Colonic mucosa (tissue), 4 donors: ENCODE measurements around the gene FTL. TPM values are rescaled to one million over a fixed set of nuclear protein-coding genes. Genes with fewer than 3 reads are reported as not detected.

Source experiments
- DNase-seq: peaks from one replicate; pipeline ENCODE4 v3.0.0-alpha.2; 2020
- H3K27ac ChIP-seq: fragments of 200-600 bp; one replicate; pipeline ENCODE4 v1.8.0; 2021
- H3K27me3 ChIP-seq: fragments of 200-600 bp; one replicate; pipeline ENCODE4 v1.8.0; 2021
- H3K36me3 ChIP-seq: fragments of 200-600 bp; one replicate; pipeline ENCODE4 v1.8.0; 2021
- H3K4me1 ChIP-seq: fragments of 200-600 bp; one replicate; pipeline ENCODE4 v1.8.0; 2021; ENCODE audit warnings: mild to moderate bottlenecking
- H3K4me3 ChIP-seq: fragments of 200-600 bp; one replicate; pipeline ENCODE4 v1.8.0; 2021
- H3K9ac ChIP-seq, 2 donors: one replicate each; pipeline ENCODE4 v1.7.0; 2013; ENCODE audit warnings: control low read depth in 2 of 2, low read depth in 2 of 2, low read length in 2 of 2
- H3K9me3 ChIP-seq: fragments of 200-600 bp; one replicate; pipeline ENCODE4 v1.8.0; 2021
- intact Hi-C: fragments of 100-400 bp; cut with DNase I; formaldehyde crosslinking; loops from one replicate; pipeline ENCODE4 v1.14.1; 2022
- total RNA-seq, 2 donors: library from RNA; stranded (reverse); fragmentation: NEBNext Ultra II Directional in 1 of 2; extraction: Animal tissue kit (Norgen Biotek cat#: 25700) in 1 of 2; gene quantifications; one replicate each; pipeline ENCODE4 v1.2.1, GENCODE V29; 2021
- TF ChIP-seq, protein P1 (sequence below): fragments of 200-600 bp; IDR thresholded peaks from one replicate; pipeline ENCODE4 v1.8.0; 2022; ENCODE audit warnings: antibody characterized with exemption, mild to moderate bottlenecking
- donor health status: healthy.
- donor health status: DM: no; HTN: no; CAD: no.
- donor health status: DM: no; HTN: no; CAD: no.

FTL gene
- total RNA-seq, 2 donors from 2014 or later, result 1,463 to 1,600 TPM

DNA sequence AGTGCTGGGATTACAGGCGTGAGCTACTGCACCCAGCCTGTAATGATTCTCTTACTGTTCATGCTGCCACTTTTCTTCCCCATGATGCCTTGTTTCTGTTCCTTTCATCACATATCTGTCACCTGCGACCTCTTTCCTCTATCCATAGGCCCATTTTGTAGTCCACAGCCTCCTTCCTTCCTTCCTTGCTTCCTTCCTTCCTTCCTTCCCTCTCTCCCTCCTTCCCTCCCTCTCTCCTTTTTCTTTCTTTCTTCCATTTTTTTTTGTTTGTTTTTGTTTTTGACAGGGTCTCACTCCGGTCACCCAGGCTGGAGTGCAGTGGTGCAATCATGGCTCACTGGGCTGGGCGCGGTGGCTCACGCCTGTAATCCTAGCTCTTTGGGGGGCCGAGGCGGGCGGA is 23.8 kb downstream of the FTL start:
- peaks cover 9% of the 10 kb centered on the region for H3K4me1 ChIP-seq
- no peaks in the 10 kb centered on the region for H3K9me3 ChIP-seq
- no peak overlapping the region for H3K27ac ChIP-seq
- H3K36me3 ChIP-seq, result no peaks in the 10 kb centered on the region
- H3K9ac ChIP-seq, result no peak overlapping the region
- TF ChIP-seq, protein P1, sequence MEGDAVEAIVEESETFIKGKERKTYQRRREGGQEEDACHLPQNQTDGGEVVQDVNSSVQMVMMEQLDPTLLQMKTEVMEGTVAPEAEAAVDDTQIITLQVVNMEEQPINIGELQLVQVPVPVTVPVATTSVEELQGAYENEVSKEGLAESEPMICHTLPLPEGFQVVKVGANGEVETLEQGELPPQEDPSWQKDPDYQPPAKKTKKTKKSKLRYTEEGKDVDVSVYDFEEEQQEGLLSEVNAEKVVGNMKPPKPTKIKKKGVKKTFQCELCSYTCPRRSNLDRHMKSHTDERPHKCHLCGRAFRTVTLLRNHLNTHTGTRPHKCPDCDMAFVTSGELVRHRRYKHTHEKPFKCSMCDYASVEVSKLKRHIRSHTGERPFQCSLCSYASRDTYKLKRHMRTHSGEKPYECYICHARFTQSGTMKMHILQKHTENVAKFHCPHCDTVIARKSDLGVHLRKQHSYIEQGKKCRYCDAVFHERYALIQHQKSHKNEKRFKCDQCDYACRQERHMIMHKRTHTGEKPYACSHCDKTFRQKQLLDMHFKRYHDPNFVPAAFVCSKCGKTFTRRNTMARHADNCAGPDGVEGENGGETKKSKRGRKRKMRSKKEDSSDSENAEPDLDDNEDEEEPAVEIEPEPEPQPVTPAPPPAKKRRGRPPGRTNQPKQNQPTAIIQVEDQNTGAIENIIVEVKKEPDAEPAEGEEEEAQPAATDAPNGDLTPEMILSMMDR, result no peak
- no peak for DNase-seq
- intact Hi-C loops, result no loop called here
- H3K4me3 ChIP-seq, result no peak overlapping the region
- H3K27me3 ChIP-seq, result no peaks in the 10 kb centered on the region

DNA sequence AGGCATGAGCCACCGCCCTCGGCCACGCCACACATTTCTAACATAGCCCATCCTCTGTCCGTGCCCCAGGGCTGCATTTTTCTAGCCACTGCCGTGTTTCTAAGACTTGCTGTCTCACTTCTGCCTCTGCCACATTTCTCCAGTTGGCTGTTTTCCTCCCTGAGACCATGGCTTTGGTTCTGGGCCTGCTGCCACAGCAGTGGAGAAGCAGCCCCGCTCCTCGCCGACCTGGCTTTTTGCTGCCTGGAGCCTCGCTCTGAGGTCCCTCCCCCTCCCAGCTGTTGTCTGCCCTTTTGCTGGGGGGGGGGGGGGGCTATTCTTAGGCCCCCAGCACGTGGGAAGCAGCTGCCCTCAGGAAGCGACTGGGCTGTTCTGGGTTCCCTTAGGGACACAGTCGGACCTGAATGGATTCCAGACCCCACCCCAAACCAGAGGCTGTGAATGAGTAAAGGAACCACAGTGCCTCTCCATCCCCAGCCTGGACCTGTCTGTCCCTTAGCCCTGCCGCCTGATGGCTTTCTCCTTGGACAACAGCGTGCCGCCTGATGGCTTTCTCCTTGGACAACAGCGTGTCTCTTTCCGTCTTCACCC is 24.7 kb downstream of the FTL start:
- no peak for DNase-seq
- H3K27ac ChIP-seq, result no peak overlapping the region

DNA sequence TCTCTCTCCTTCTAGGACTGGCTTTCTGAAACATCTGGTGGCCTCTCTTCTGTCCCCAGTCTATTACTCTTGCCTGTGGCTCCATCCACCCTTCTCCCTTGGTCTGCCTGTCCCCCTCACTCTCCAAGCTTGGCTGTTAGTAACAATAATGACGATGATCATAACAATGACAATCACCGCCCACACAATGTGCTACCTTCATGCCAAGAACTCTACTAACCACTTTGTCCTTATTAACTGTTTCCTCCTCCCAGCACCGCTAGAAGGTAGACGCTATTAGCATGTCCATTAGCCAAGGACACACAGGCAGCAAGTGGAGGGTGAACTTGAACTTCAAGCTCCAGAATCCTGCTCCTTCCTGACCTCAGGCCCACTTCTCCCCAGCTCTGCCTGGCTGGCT is 25.3 kb downstream of the FTL start:
- no peak for DNase-seq
- Histone ChIP-seq H3K4me1 (peaks cover 9% of the 10 kb centered on the region), H3K9me3 (no peaks in the 10 kb centered on the region), H3K4me3 (no peak overlapping the region), H3K9ac (no peak overlapping the region), H3K27me3 (no peaks in the 10 kb centered on the region), H3K27ac (no peak overlapping the region), H3K36me3 (no peaks in the 10 kb centered on the region)
- intact Hi-C loops, result no loop called here
- TF ChIP-seq, protein P1, result no peak

More for the DNA sequence above, 24.7 kb downstream of the FTL start:
- no peaks in the 10 kb centered on the region for H3K9me3 ChIP-seq
- peaks cover 9% of the 10 kb centered on the region for H3K4me1 ChIP-seq
- H3K9ac ChIP-seq, result no peak overlapping the region
- no peaks in the 10 kb centered on the region for H3K27me3 ChIP-seq
- intact Hi-C loops, result no loop called here
- no peak overlapping the region for H3K4me3 ChIP-seq
- no peaks in the 10 kb centered on the region for H3K36me3 ChIP-seq
- TF ChIP-seq, protein P1, result no peak

DNA sequence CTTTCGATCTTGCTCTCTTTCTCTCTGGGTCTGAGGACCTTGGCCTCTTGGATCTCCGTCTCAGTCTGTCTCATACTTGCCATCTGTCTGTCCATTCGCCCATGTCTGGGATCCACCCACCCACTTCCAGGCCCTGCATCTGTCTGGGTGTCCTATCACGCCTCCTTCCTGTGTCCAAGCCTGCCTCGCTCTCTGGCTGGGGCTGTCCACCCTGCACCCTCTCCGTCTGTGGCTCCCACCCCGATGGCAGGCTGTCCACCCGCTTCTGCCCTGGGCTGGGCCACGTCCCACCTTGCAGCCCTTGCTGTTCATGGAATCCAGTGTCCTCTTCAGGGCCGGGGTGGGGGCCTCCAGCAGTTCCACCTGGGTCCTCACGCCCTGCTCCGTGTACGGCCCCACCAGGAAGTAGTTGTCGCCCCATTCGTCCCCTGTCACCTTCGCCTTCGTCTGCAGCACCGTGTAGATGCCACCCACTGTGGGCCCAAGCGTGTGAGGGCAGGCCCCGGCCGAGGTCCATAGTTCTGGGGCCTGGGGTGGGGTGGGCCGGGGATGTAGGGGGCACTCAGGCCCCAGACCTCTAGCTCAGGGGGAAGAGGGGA is 26.0 kb downstream of the FTL start:
- no peak overlapping the region for H3K9ac ChIP-seq
- no peak overlapping the region for H3K4me3 ChIP-seq
- DNase-seq, result no peak
- TF ChIP-seq, protein P1, result no peak
- peaks cover 9% of the 10 kb centered on the region for H3K4me1 ChIP-seq
- intact Hi-C loops, result no loop called here
- no peaks in the 10 kb centered on the region for H3K36me3 ChIP-seq
- no peaks in the 10 kb centered on the region for H3K27me3 ChIP-seq
- H3K27ac ChIP-seq, result no peak overlapping the region
- no peaks in the 10 kb centered on the region for H3K9me3 ChIP-seq

DNA sequence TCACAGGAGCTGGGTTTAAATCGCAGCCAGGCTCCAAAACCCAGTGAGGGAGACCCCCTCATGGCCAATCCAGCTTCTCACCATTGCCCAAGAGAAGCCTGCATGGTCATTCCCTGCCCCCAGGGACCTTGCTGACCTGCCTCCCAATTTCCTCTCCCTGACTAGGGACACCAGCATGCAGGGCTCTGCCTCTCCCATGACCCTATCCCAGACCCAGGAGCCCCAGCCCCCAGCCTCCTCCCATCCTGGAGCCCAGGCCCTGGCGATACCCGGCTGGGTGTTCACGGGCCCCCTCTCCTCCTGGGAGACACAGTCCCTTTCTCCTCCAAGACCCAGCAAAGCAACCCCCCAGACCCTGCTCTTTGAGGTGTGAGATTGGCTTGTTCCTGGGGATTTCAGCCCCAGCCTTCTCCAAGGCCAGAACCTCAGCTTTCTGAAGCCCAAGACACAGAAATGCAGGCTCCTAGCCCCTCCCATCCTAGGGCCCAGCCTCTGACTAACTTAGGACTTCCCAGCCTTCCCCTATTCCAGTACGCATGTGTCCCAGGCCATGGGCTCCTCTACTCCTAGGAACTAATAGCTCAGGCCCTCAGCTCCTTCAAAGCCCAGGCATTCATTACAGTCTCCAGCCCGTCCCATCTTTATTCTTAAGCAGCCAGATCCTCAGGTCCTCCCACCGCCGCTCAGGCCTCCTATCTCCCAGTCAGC is 26.9 kb downstream of the FTL start:
- H3K4me1 ChIP-seq, result peaks cover 9% of the 10 kb centered on the region

More for the DNA sequence above, 26.9 kb downstream of the FTL start:
- H3K27ac ChIP-seq, result peak overlapping the region; percentile 86
- peak overlapping the region; percentile 76 for H3K4me3 ChIP-seq
- H3K27me3 ChIP-seq, result no peaks in the 10 kb centered on the region
- no peaks in the 10 kb centered on the region for H3K9me3 ChIP-seq
- TF ChIP-seq, protein P1, result no peak
- no peaks in the 10 kb centered on the region for H3K36me3 ChIP-seq
- peak overlapping the region; percentile 88 to 99 for H3K9ac ChIP-seq
- DNase-seq, result peak; percentile 78
- intact Hi-C loops, result no loop called here
